CD4-positive, CD25-positive, alpha-beta regulatory T cell (primary cell): Measurements from ENCODE around the gene TGFB1I1. TPM values are rescaled to one million over a fixed set of nuclear protein-coding genes. Genes with fewer than 3 reads are reported as not detected.
"Not testable (repeated sequence)": the region's sequence is repeated elsewhere in the genome, so short reads cannot be mapped to it uniquely, and the experiment has no call there.

ENCODE experiments used
- ATAC-seq, 2 donors: fragments of 150-1000 bp; cut with Tn5 transposase; one replicate each; pipeline ENCODE4 v1.10.0; 2021; ENCODE audit warnings: low read depth in 2 of 2, moderate number of reproducible peaks in 2 of 2, moderate library complexity in 1 of 2
- DNase-seq, 3 donors: peaks; one replicate each; pipeline versions ENCODE4 v3.0.0 to v3.0.0-alpha.2; 2012 to 2022; ENCODE audit warnings: mixed read lengths in 1 of 3
- H3K27ac ChIP-seq: one replicate; pipeline ENCODE4 v1.7.0; 2013; ENCODE audit warnings: mild to moderate bottlenecking, low read length; ENCODE audit not compliant: insufficient read depth, poor library complexity, severe bottlenecking
- H3K27me3 ChIP-seq: one replicate; pipeline ENCODE4 v1.7.0; 2013; ENCODE audit warnings: low read length; ENCODE audit not compliant: control insufficient read depth, insufficient read depth
- H3K36me3 ChIP-seq: one replicate; pipeline ENCODE4 v1.7.0; 2013; ENCODE audit warnings: mild to moderate bottlenecking, low read length, moderate library complexity; ENCODE audit not compliant: control insufficient read depth, insufficient read depth
- H3K4me1 ChIP-seq: 2 replicates; pipeline ENCODE4 v1.7.0; 2013; ENCODE audit warnings: mild to moderate bottlenecking, low read length; ENCODE audit not compliant: insufficient read depth, control insufficient read depth, poor library complexity, severe bottlenecking
- H3K4me3 ChIP-seq: one replicate; pipeline ENCODE4 v1.7.0; 2013; ENCODE audit warnings: low read depth, mild to moderate bottlenecking, low read length, moderate library complexity
- H3K9me3 ChIP-seq, 2 experiments: 1 replicate in 1 of 2; 2 replicates in 1 of 2; pipeline ENCODE4 v1.7.0; 2013; ENCODE audit warnings: low read length in 2 of 2, mild to moderate bottlenecking in 1 of 2, moderate library complexity in 1 of 2; ENCODE audit not compliant: control insufficient read depth in 2 of 2
- H3K27ac Mint-ChIP-seq, 3 donors: one replicate each; pipeline ENCODE4 v1.8.0; 2020 to 2022; ENCODE audit warnings: mild to moderate bottlenecking in 3 of 3, mixed read lengths in 3 of 3, moderate library complexity in 2 of 3
- H3K27me3 Mint-ChIP-seq: one replicate; pipeline ENCODE4 v1.8.0; 2022; ENCODE audit warnings: mild to moderate bottlenecking, mixed read lengths
- H3K36me3 Mint-ChIP-seq: one replicate; pipeline ENCODE4 v1.8.0; 2020; ENCODE audit warnings: mixed read lengths
- H3K4me1 Mint-ChIP-seq, 4 donors: one replicate each; pipeline ENCODE4 v1.8.0; 2020 to 2022; ENCODE audit warnings: mixed read lengths in 4 of 4, mild to moderate bottlenecking in 1 of 4
- H3K4me3 Mint-ChIP-seq, 4 donors: one replicate each; pipeline ENCODE4 v1.8.0; 2020 to 2022; ENCODE audit warnings: mild to moderate bottlenecking in 4 of 4, mixed read lengths in 4 of 4, moderate library complexity in 3 of 4
- H3K9me3 Mint-ChIP-seq, 7 donors: one replicate each; pipeline ENCODE4 v1.8.0; 2020 to 2022; ENCODE audit warnings: mixed read lengths in 7 of 7, mild to moderate bottlenecking in 3 of 7, moderate library complexity in 2 of 7
- polyA plus RNA-seq, 4 donors: library from polyadenylated mRNA; unstranded; fragments of 300-500 nt; fragmentation: Illumina TruSeq; gene quantifications; one replicate each; pipeline ENCODE4 v1.2.3, GENCODE V29; 2021
- total RNA-seq: library from RNA; stranded (reverse); gene quantifications from one replicate; pipeline ENCODE4 v1.2.3, GENCODE V29; 2022

Gene TGFB1I1
- total and polyA plus RNA-seq, 5 donors from 2014 or later = 0.33 to 5.0 (median 1.6) TPM

DNA sequence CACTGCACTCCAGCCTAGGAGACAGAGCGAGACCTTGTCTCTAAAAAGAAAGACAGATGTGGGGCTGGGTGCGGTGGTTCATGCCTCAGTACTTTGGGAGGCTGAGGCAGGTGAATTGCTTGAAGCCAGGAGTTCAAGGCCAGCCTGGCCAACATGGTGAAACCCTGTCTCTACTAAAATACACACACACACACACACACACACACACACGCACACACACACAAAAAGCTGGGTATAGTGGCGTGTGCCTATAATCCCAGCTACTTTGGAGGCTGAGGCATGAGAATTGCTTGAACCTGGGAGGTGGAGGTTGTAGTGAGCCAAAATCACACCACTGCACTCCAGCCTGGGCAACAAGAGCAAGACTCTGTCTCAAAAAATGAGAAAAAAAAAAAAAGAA is 12.1 kb downstream of the TGFB1I1 start:
- not testable (repeated sequence) for H3K27ac ChIP-seq, ATAC-seq, H3K4me3 Mint-ChIP-seq, H3K27me3 ChIP-seq, H3K9me3 ChIP-seq, H3K9me3 Mint-ChIP-seq, H3K4me3 ChIP-seq, H3K36me3 ChIP-seq, H3K27me3 Mint-ChIP-seq, H3K36me3 Mint-ChIP-seq, DNase-seq
- H3K27ac Mint-ChIP-seq = peak overlapping the region in 1 of 3 donors; percentile 64
- H3K4me1 Mint-ChIP-seq = peaks cover 0 to 18% (median 5%) of the 10 kb centered on the region in 4 donors
- peaks cover 12% of the 10 kb centered on the region for H3K4me1 ChIP-seq

- peaks cover 12% of the 10 kb centered on the region for H3K4me1 ChIP-seq
- H3K27me3 ChIP-seq = no peaks in the 10 kb centered on the region
- no peak overlapping the region for H3K4me3 ChIP-seq
- H3K9me3 ChIP-seq = no peaks in the 10 kb centered on the region
- Mint-ChIP-seq H3K4me3 (peak overlapping the region in 1 of 4 donors; percentile 92), H3K36me3 (no peaks in the 10 kb centered on the region), H3K4me1 (peaks cover 0 to 18% (median 5%) of the 10 kb centered on the region in 4 donors), H3K27ac (peak overlapping the region in 1 of 3 donors; percentile 64), H3K9me3 (no peaks in the 10 kb centered on the region), H3K27me3 (no peaks in the 10 kb centered on the region)
- ATAC-seq (no peak), DNase-seq (no peak)
- H3K36me3 ChIP-seq = no peaks in the 10 kb centered on the region
- H3K27ac ChIP-seq = no peak overlapping the region
These were observed 12.7 kb downstream of the TGFB1I1 start for GRCh38 chr16:31484491-31485171.

DNA sequence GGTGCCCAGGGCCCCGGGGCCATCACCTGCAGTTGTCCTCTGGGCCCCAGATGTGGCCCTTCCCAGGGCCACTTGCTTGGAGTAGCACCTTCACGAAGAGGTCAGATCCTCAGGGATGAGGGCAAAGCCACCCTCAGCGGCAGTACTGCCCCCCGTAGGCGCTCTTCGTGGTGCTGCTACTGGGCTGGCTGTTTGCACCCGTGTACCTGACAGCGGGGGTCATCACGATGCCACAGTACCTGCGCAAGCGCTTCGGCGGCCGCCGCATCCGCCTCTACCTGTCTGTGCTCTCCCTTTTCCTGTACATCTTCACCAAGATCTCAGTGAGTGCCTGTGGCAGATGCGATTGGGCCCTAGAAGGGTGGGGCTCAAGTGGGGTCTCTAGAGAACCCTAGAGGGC is 13.6 kb downstream of the TGFB1I1 start:
- ATAC-seq (no peak), DNase-seq (no peak)
- Mint-ChIP-seq H3K4me3 (peak overlapping the region in 3 of 4 donors; percentile 65 to 93 (median 92)), H3K4me1 (peaks cover 0 to 18% (median 5%) of the 10 kb centered on the region in 4 donors), H3K9me3 (no peaks in the 10 kb centered on the region), H3K27ac (no peak overlapping the region), H3K36me3 (no peaks in the 10 kb centered on the region), H3K27me3 (no peaks in the 10 kb centered on the region)
- Histone ChIP-seq H3K27me3 (no peaks in the 10 kb centered on the region), H3K4me3 (no peak overlapping the region), H3K36me3 (no peaks in the 10 kb centered on the region), H3K9me3 (no peaks in the 10 kb centered on the region), H3K27ac (no peak overlapping the region), H3K4me1 (peaks cover 12% of the 10 kb centered on the region)

- Mint-ChIP-seq H3K27me3 (no peaks in the 10 kb centered on the region), H3K4me3 (peak overlapping the region; percentile 63 to 93 (median 92)), H3K36me3 (no peaks in the 10 kb centered on the region), H3K9me3 (no peaks in the 10 kb centered on the region), H3K4me1 (peaks cover 0 to 18% (median 5%) of the 10 kb centered on the region in 4 donors), H3K27ac (peak overlapping the region in 1 of 3 donors; percentile 14)
- H3K4me3 ChIP-seq = no peak overlapping the region
- no peaks in the 10 kb centered on the region for H3K27me3 ChIP-seq
- ATAC-seq = no peak
- no peak for DNase-seq
- no peaks in the 10 kb centered on the region for H3K9me3 ChIP-seq
- no peak overlapping the region for H3K27ac ChIP-seq
- H3K36me3 ChIP-seq = no peaks in the 10 kb centered on the region
- peaks cover 12% of the 10 kb centered on the region for H3K4me1 ChIP-seq
These were observed 14.1 kb downstream of the TGFB1I1 start for GRCh38 chr16:31486045-31486444.

DNA sequence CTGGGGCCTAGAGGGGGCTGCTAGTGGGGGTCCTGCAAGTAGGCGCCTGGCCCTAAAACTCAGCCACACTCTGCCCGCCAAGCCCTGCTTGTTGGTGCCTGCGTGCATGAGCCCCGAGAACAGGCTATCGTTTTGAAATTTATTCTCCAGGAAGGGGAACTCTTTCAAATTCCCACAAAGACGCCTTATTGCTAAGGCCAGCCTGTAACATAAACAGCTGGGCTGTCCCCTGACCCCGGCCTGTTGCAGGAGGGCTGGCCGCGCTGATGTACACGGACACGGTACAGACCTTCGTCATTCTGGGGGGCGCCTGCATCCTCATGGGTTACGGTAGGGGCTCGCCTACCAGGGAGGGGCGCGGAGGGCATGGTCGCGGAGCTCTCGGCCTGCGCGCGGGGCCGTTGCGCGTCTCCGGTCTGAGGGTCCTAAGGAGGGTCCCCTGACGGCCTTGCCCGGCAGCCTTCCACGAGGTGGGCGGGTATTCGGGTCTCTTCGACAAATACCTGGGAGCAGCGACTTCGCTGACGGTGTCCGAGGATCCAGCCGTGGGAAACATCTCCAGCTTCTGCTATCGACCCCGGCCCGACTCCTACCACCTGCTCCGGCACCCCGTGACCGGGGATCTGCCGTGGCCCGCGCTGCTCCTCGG is 15.2 kb downstream of the TGFB1I1 start:
- ATAC-seq (no peak), DNase-seq (no peak)
- Mint-ChIP-seq H3K27ac (peak overlapping the region; percentile 81 to 88 (median 84)), H3K27me3 (no peaks in the 10 kb centered on the region), H3K9me3 (no peaks in the 10 kb centered on the region), H3K36me3 (no peaks in the 10 kb centered on the region), H3K4me1 (peaks cover 0 to 18% (median 6%) of the 10 kb centered on the region in 4 donors), H3K4me3 (peak overlapping the region; percentile 91 to 97 (median 92))
- H3K9me3 ChIP-seq = no peaks in the 10 kb centered on the region
- H3K27me3 ChIP-seq = no peaks in the 10 kb centered on the region
- H3K4me3 ChIP-seq = peak overlapping the region; percentile 50
- H3K4me1 ChIP-seq = peaks cover 12% of the 10 kb centered on the region
- no peaks in the 10 kb centered on the region for H3K36me3 ChIP-seq
- peak overlapping the region; percentile 64 for H3K27ac ChIP-seq

DNA sequence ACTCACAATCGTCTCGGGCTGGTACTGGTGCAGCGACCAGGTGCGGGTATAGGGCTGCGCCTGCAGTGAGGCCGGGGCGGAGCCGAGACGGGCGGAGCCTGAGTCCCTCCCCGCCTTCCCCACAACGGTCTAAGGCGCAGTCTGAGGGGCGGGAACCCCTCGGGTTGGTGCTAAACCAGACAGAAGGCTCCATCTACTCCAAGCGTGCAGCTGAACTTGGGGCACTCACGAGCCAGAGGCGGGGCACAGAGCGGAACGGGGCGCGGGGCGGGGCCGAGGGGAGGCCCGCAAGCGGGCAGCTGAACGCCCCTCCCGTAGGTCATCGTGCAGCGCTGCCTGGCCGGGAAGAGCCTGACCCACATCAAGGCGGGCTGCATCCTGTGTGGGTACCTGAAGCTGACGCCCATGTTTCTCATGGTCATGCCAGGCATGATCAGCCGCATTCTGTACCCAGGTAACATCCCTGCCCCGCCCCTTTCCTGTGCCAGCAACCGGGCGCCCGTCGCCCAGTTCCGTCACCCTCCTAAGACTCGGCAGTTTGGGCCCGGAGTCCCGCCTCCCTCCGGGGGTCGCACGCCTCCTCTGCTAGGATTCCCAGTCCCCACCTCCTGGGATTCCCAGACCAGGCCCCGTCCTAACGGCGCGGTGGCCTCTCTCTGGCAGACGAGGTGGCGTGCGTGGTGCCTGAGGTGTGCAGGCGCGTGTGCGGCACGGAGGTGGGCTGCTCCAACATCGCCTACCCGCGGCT is 15.9 kb downstream of the TGFB1I1 start:
- no peaks in the 10 kb centered on the region for H3K9me3 Mint-ChIP-seq
- H3K9me3 ChIP-seq = no peaks in the 10 kb centered on the region
- H3K4me3 Mint-ChIP-seq = peak overlapping the region; percentile 91 to 97 (median 92)
- peaks cover 0 to 18% (median 8%) of the 10 kb centered on the region in 4 donors for H3K4me1 Mint-ChIP-seq
- H3K4me3 ChIP-seq = peak overlapping the region; percentile 50
- ATAC-seq (peak; percentile 85 to 88), DNase-seq (peak; percentile 76 to 81 (median 79))
- peak overlapping the region; percentile 64 for H3K27ac ChIP-seq
- H3K36me3 ChIP-seq = peaks cover 4% of the 10 kb centered on the region
- H3K27ac Mint-ChIP-seq = peak overlapping the region; percentile 81 to 88 (median 84)
- H3K36me3 Mint-ChIP-seq = peaks cover 7% of the 10 kb centered on the region
- peaks cover 12% of the 10 kb centered on the region for H3K4me1 ChIP-seq
- no peaks in the 10 kb centered on the region for H3K27me3 Mint-ChIP-seq
- no peaks in the 10 kb centered on the region for H3K27me3 ChIP-seq

GRCh38 chr16:31488468-31489297 is 16.7 kb downstream of the TGFB1I1 start:
- H3K36me3 ChIP-seq = peaks cover 11% of the 10 kb centered on the region
- peaks cover 12% of the 10 kb centered on the region for H3K4me1 ChIP-seq
- H3K4me3 ChIP-seq = no peak overlapping the region
- no peaks in the 10 kb centered on the region for H3K27me3 Mint-ChIP-seq
- H3K9me3 Mint-ChIP-seq = no peaks in the 10 kb centered on the region
- H3K27ac Mint-ChIP-seq = peak overlapping the region in 2 of 3 donors; percentile 52 to 84
- no peaks in the 10 kb centered on the region for H3K9me3 ChIP-seq
- peak overlapping the region; percentile 61 to 92 (median 80) for H3K4me3 Mint-ChIP-seq
- peaks cover 0 to 18% (median 9%) of the 10 kb centered on the region in 4 donors for H3K4me1 Mint-ChIP-seq
- ATAC-seq (no peak), DNase-seq (no peak)
- peaks cover 14% of the 10 kb centered on the region for H3K36me3 Mint-ChIP-seq
- peak overlapping the region; percentile 64 for H3K27ac ChIP-seq
- no peaks in the 10 kb centered on the region for H3K27me3 ChIP-seq
